ENCODE results near the gene TNFRSF9.
"Not testable (repeated sequence)": the region's sequence is repeated elsewhere in the genome, so short reads cannot be mapped to it uniquely, and the experiment has no call there.

Gene TNFRSF9

GRCh38 chr1:7960867-7961215, 20.2 kb upstream of the TNFRSF9 start:
- peak overlapping the region; percentile 74 for H3K27ac ChIP-seq (ENCODE audit: low read depth, low read length)
- peaks cover 11% of the 10 kb centered on the region for H3K4me1 ChIP-seq (ENCODE audit: control insufficient read depth, insufficient read depth, low read length, unreplicated experiment)
- H2AFZ ChIP-seq (ENCODE audit: low read length, unreplicated experiment): peak overlapping the region; percentile 28
- H3K27me3 ChIP-seq (ENCODE audit: insufficient read depth, low read length): no peaks in the 10 kb centered on the region
- peaks cover 21% of the 10 kb centered on the region for H3K36me3 ChIP-seq (ENCODE audit: insufficient read depth, low read length)
- peaks cover 47% of the 10 kb centered on the region for H3K79me2 ChIP-seq (ENCODE audit: control insufficient read depth, insufficient read depth, low read length, unreplicated experiment)
- peak overlapping the region; percentile 94 for H3K4me3 ChIP-seq (ENCODE audit: low read depth, low read length)

- Histone ChIP-seq H3K4me1 (ENCODE audit: control insufficient read depth, insufficient read depth, low read length, unreplicated experiment) (peaks cover 11% of the 10 kb centered on the region), H3K27ac (ENCODE audit: low read depth, low read length) (no peak overlapping the region), H3K79me2 (ENCODE audit: control insufficient read depth, insufficient read depth, low read length, unreplicated experiment) (peaks cover 40% of the 10 kb centered on the region), H2AFZ (ENCODE audit: low read length, unreplicated experiment) (no peak overlapping the region), H3K4me3 (ENCODE audit: low read depth, low read length) (peak overlapping the region; percentile 94), H3K36me3 (ENCODE audit: insufficient read depth, low read length) (peaks cover 14% of the 10 kb centered on the region), H3K27me3 (ENCODE audit: insufficient read depth, low read length) (no peaks in the 10 kb centered on the region)
Measured at GRCh38 chr1:7960165-7960564, 19.5 kb upstream of the TNFRSF9 start.

GRCh38 chr1:7956218-7957032, 15.8 kb upstream of the TNFRSF9 start:
- H2AFZ ChIP-seq (ENCODE audit: low read length, unreplicated experiment): no peak overlapping the region
- no peaks in the 10 kb centered on the region for H3K36me3 ChIP-seq (ENCODE audit: insufficient read depth, low read length)
- peaks cover 6% of the 10 kb centered on the region for H3K79me2 ChIP-seq (ENCODE audit: control insufficient read depth, insufficient read depth, low read length, unreplicated experiment)
- no peak overlapping the region for H3K4me3 ChIP-seq (ENCODE audit: low read depth, low read length)
- H3K4me1 ChIP-seq (ENCODE audit: control insufficient read depth, insufficient read depth, low read length, unreplicated experiment): no peaks in the 10 kb centered on the region
- no peak overlapping the region for H3K27ac ChIP-seq (ENCODE audit: low read depth, low read length)
- H3K27me3 ChIP-seq (ENCODE audit: insufficient read depth, low read length): no peaks in the 10 kb centered on the region

GRCh38 chr1:7954683-7955082, 14.0 kb upstream of the TNFRSF9 start:
- peak overlapping the region; percentile 98 for H2AFZ ChIP-seq (ENCODE audit: low read length, unreplicated experiment)
- no peaks in the 10 kb centered on the region for H3K4me1 ChIP-seq (ENCODE audit: control insufficient read depth, insufficient read depth, low read length, unreplicated experiment)
- peak overlapping the region; percentile 61 for H3K27ac ChIP-seq (ENCODE audit: low read depth, low read length)
- H3K36me3 ChIP-seq (ENCODE audit: insufficient read depth, low read length): no peaks in the 10 kb centered on the region
- no peaks in the 10 kb centered on the region for H3K27me3 ChIP-seq (ENCODE audit: insufficient read depth, low read length)
- H3K79me2 ChIP-seq (ENCODE audit: control insufficient read depth, insufficient read depth, low read length, unreplicated experiment): no peaks in the 10 kb centered on the region
- peak overlapping the region; percentile 86 for H3K4me3 ChIP-seq (ENCODE audit: low read depth, low read length)

- Histone ChIP-seq H3K36me3 (ENCODE audit: insufficient read depth, low read length) (no peaks in the 10 kb centered on the region), H3K4me3 (ENCODE audit: low read depth, low read length) (peak overlapping the region; percentile 86), H2AFZ (ENCODE audit: low read length, unreplicated experiment) (peak overlapping the region; percentile 98), H3K27me3 (ENCODE audit: insufficient read depth, low read length) (no peaks in the 10 kb centered on the region), H3K4me1 (ENCODE audit: control insufficient read depth, insufficient read depth, low read length, unreplicated experiment) (peaks cover 4% of the 10 kb centered on the region), H3K79me2 (ENCODE audit: control insufficient read depth, insufficient read depth, low read length, unreplicated experiment) (no peaks in the 10 kb centered on the region), H3K27ac (ENCODE audit: low read depth, low read length) (peak overlapping the region; percentile 61)
Measured at GRCh38 chr1:7953850-7954609, 13.4 kb upstream of the TNFRSF9 start.

- H3K79me2 ChIP-seq (ENCODE audit: control insufficient read depth, insufficient read depth, low read length, unreplicated experiment); H2AFZ ChIP-seq (ENCODE audit: low read length, unreplicated experiment); H3K27me3 ChIP-seq (ENCODE audit: insufficient read depth, low read length): not testable (repeated sequence)
Measured at GRCh38 chr1:7952791-7953190, 12.2 kb upstream of the TNFRSF9 start.

GRCh38 chr1:7948960-7949359, 8.3 kb upstream of the TNFRSF9 start:
- Histone ChIP-seq H3K27ac (ENCODE audit: low read depth, low read length) (no peak overlapping the region), H3K4me3 (ENCODE audit: low read depth, low read length) (no peak overlapping the region), H3K27me3 (ENCODE audit: insufficient read depth, low read length) (no peaks in the 10 kb centered on the region), H3K4me1 (ENCODE audit: control insufficient read depth, insufficient read depth, low read length, unreplicated experiment) (peaks cover 9% of the 10 kb centered on the region), H3K79me2 (ENCODE audit: control insufficient read depth, insufficient read depth, low read length, unreplicated experiment) (no peaks in the 10 kb centered on the region), H3K36me3 (ENCODE audit: insufficient read depth, low read length) (no peaks in the 10 kb centered on the region), H2AFZ (ENCODE audit: low read length, unreplicated experiment) (peak overlapping the region; percentile 59)

More at GRCh38 chr1:7952791-7953190, 12.2 kb upstream of the TNFRSF9 start:
- not testable (repeated sequence) for H3K27ac ChIP-seq (ENCODE audit: low read depth, low read length); H3K4me3 ChIP-seq (ENCODE audit: low read depth, low read length); H3K36me3 ChIP-seq (ENCODE audit: insufficient read depth, low read length); H3K4me1 ChIP-seq (ENCODE audit: control insufficient read depth, insufficient read depth, low read length, unreplicated experiment)

- no peak overlapping the region for H2AFZ ChIP-seq (ENCODE audit: low read length, unreplicated experiment)
- no peaks in the 10 kb centered on the region for H3K27me3 ChIP-seq (ENCODE audit: insufficient read depth, low read length)
- no peaks in the 10 kb centered on the region for H3K36me3 ChIP-seq (ENCODE audit: insufficient read depth, low read length)
- H3K79me2 ChIP-seq (ENCODE audit: control insufficient read depth, insufficient read depth, low read length, unreplicated experiment): no peaks in the 10 kb centered on the region
- no peak overlapping the region for H3K4me3 ChIP-seq (ENCODE audit: low read depth, low read length)
- no peak overlapping the region for H3K27ac ChIP-seq (ENCODE audit: low read depth, low read length)
- peaks cover 21% of the 10 kb centered on the region for H3K4me1 ChIP-seq (ENCODE audit: control insufficient read depth, insufficient read depth, low read length, unreplicated experiment)
Measured at GRCh38 chr1:7943251-7943650, 2.6 kb upstream of the TNFRSF9 start.

GRCh38 chr1:7942214-7942921, 1.7 kb upstream of the TNFRSF9 start:
- Histone ChIP-seq H2AFZ (ENCODE audit: low read length, unreplicated experiment) (peak overlapping the region; percentile 93), H3K27me3 (ENCODE audit: insufficient read depth, low read length) (no peaks in the 10 kb centered on the region), H3K4me1 (ENCODE audit: control insufficient read depth, insufficient read depth, low read length, unreplicated experiment) (peaks cover 21% of the 10 kb centered on the region), H3K36me3 (ENCODE audit: insufficient read depth, low read length) (no peaks in the 10 kb centered on the region), H3K4me3 (ENCODE audit: low read depth, low read length) (peak overlapping the region; percentile 73), H3K27ac (ENCODE audit: low read depth, low read length) (no peak overlapping the region), H3K79me2 (ENCODE audit: control insufficient read depth, insufficient read depth, low read length, unreplicated experiment) (no peaks in the 10 kb centered on the region)

- peaks cover 21% of the 10 kb centered on the region for H3K4me1 ChIP-seq (ENCODE audit: control insufficient read depth, insufficient read depth, low read length, unreplicated experiment)
- no peak overlapping the region for H2AFZ ChIP-seq (ENCODE audit: low read length, unreplicated experiment)
- H3K79me2 ChIP-seq (ENCODE audit: control insufficient read depth, insufficient read depth, low read length, unreplicated experiment): no peaks in the 10 kb centered on the region
- peak overlapping the region; percentile 45; the same call in 1 of the 2 replicates for H3K27ac ChIP-seq (ENCODE audit: low read depth, low read length)
- no peaks in the 10 kb centered on the region for H3K36me3 ChIP-seq (ENCODE audit: insufficient read depth, low read length)
- H3K27me3 ChIP-seq (ENCODE audit: insufficient read depth, low read length): no peaks in the 10 kb centered on the region
- H3K4me3 ChIP-seq (ENCODE audit: low read depth, low read length): peak overlapping the region; percentile 73
Measured at GRCh38 chr1:7941437-7941793, 776 bp upstream of the TNFRSF9 start.
